ENCODE data around the gene UBE3C.

UBE3C gene

DNA sequence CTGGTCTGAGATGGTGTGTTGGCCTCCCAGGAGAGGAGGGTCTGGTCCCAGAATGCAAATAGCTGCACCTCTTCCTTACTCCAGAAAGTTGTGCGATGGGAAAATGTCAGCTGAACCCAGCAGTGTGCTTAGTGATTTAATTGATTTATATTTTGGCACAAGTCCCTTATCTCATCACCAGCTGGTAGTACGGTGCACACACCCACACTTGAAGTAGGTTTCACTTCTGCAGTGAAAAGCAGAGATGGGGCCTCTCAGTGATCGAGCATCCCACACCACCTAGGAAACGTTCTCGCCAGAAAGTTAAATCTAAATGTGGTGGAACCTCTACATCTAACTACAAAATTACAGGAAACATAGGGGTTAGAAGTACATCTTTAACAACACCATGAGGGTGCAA, 80.4 kb downstream of the UBE3C start:
- peaks cover 64% of the 10 kb centered on the region for H3K36me3 ChIP-seq (ENCODE audit: control insufficient read depth, low read depth, low read length)
- no peak overlapping the region for H3K27ac ChIP-seq (ENCODE audit: low read length)
- no peak overlapping the region for H3K4me3 ChIP-seq (ENCODE audit: low read length)
- H3K9ac ChIP-seq (ENCODE audit: low read length): no peak overlapping the region
- H3K9me3 ChIP-seq (ENCODE audit: control insufficient read depth, low read depth, low read length): no peaks in the 10 kb centered on the region
- H3K27me3 ChIP-seq (ENCODE audit: control insufficient read depth, insufficient read depth, low read length): no peaks in the 10 kb centered on the region
- H3K4me1 ChIP-seq (ENCODE audit: control insufficient read depth, low read depth, low read length): no peaks in the 10 kb centered on the region

DNA sequence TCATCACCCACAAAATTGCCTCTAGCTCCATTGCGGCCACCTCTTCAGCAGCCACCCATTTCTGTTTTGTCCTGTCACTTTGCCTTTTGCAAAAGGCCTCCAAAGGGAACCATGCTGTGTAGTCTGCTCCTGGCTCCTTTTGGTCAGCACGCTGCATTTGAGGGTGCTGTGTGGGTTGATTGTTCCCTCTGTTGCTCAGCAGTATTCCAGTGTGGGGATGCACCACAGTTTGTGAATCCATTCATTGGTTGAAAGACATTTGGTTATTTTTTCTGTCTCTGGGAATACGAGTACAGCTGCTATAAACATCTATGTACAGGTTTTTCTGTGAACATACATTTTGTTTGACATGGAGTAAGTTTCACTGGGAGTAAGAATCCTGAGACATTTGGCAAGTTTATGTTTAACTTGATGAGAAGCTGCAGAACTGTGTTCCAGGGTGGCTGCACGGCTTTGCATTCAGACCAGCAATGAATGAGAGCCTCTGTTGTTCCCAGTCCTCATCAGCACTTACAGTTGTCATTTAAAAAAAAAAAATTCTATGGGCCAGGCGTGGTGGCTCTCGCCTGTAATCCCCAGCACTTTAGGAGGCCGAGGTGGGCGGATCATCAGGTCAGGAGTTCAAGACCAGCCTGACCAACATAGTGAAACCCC, 82.3 kb downstream of the UBE3C start:
- Histone ChIP-seq H3K36me3 (ENCODE audit: control insufficient read depth, low read depth, low read length) (peaks cover 66% of the 10 kb centered on the region), H3K27ac (ENCODE audit: low read length) (no peak overlapping the region), H3K27me3 (ENCODE audit: control insufficient read depth, insufficient read depth, low read length) (no peaks in the 10 kb centered on the region), H3K9ac (ENCODE audit: low read length) (no peak overlapping the region), H3K4me1 (ENCODE audit: control insufficient read depth, low read depth, low read length) (no peaks in the 10 kb centered on the region), H3K4me3 (ENCODE audit: low read length) (no peak overlapping the region), H3K9me3 (ENCODE audit: control insufficient read depth, low read depth, low read length) (no peaks in the 10 kb centered on the region)

DNA sequence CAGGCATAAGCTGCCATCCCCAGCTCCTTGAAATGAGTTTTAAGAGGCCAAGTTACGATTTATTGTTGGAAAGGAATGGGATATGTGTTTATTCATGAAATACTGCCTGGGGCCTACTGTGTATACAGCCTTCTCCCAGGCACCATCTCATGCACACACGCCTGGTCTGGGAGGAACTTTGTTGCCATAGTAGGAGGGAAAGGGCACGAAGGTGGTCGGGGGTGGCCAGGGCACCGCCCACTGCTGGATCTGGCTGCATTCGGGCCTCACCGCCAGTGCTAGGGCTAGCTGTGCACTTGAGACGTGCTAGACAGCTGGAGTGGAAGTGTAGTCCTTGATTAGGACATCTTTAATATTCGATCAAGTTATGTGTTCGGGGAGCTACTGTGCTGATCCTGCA, 84.0 kb downstream of the UBE3C start:
- peaks cover 65% of the 10 kb centered on the region for H3K36me3 ChIP-seq (ENCODE audit: control insufficient read depth, low read depth, low read length)
- H3K4me1 ChIP-seq (ENCODE audit: control insufficient read depth, low read depth, low read length): no peaks in the 10 kb centered on the region

DNA sequence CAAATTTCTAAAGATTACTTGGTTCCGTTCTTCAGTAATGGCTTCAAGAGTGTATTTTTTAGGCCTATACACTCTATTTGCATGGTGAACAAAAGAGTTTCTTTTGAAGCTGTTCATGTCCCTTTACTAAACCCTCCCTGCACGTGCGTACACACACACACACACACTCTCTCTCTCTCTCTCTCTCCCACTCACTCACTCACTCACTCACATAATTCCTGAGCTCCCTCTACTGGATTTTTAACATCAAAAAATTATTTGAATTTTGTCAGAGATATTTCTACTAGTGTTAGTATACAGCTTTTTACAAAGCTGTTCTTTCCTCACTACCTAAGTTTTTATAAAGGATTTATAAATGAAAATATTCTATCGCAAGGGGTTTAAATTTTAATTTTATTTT, 85.9 kb downstream of the UBE3C start:
- no peaks in the 10 kb centered on the region for H3K27me3 ChIP-seq (ENCODE audit: control insufficient read depth, insufficient read depth, low read length)
- no peaks in the 10 kb centered on the region for H3K9me3 ChIP-seq (ENCODE audit: control insufficient read depth, low read depth, low read length)
- no peak overlapping the region for H3K27ac ChIP-seq (ENCODE audit: low read length)
- H3K9ac ChIP-seq (ENCODE audit: low read length): no peak overlapping the region
- peaks cover 53% of the 10 kb centered on the region for H3K36me3 ChIP-seq (ENCODE audit: control insufficient read depth, low read depth, low read length)
- no peak overlapping the region for H3K4me3 ChIP-seq (ENCODE audit: low read length)
- H3K4me1 ChIP-seq (ENCODE audit: control insufficient read depth, low read depth, low read length): no peaks in the 10 kb centered on the region

More for the DNA sequence above, 84.0 kb downstream of the UBE3C start:
- H3K9ac ChIP-seq (ENCODE audit: low read length): no peak overlapping the region
- H3K27me3 ChIP-seq (ENCODE audit: control insufficient read depth, insufficient read depth, low read length): no peaks in the 10 kb centered on the region
- no peaks in the 10 kb centered on the region for H3K9me3 ChIP-seq (ENCODE audit: control insufficient read depth, low read depth, low read length)
- no peak overlapping the region for H3K4me3 ChIP-seq (ENCODE audit: low read length)
- no peak overlapping the region for H3K27ac ChIP-seq (ENCODE audit: low read length)

DNA sequence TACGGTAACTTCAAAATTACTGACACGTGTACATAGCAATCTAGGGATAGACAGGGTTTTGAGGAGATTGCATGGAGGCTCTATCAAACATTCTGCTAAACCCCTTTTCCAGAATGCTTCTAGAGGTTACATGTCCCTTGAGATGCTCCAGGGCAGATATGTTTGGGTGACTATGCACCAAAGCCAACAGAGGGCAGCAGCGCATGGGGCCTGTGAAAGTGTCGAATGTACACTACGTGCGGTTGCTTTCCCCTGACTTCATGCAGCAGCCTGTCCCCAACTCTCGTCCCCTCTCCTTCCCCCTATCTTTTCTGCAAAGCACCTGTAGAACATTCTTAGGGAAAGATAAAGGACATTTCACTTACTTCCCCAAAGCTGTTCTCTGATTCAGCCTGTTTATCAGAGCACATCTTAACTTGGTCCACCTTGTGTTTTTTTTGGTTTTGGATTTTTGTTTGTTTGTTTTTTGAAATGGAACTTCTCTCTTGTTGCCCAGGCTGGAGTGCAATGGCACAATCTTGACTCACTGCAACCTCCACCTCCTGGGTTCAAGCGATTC, 90.2 kb downstream of the UBE3C start:
- peaks cover 46% of the 10 kb centered on the region for H3K36me3 ChIP-seq (ENCODE audit: control insufficient read depth, low read depth, low read length)
- no peaks in the 10 kb centered on the region for H3K4me1 ChIP-seq (ENCODE audit: control insufficient read depth, low read depth, low read length)
- no peaks in the 10 kb centered on the region for H3K27me3 ChIP-seq (ENCODE audit: control insufficient read depth, insufficient read depth, low read length)
- H3K27ac ChIP-seq (ENCODE audit: low read length): no peak overlapping the region
- H3K9ac ChIP-seq (ENCODE audit: low read length): no peak overlapping the region
- no peaks in the 10 kb centered on the region for H3K9me3 ChIP-seq (ENCODE audit: control insufficient read depth, low read depth, low read length)
- H3K4me3 ChIP-seq (ENCODE audit: low read length): no peak overlapping the region

DNA sequence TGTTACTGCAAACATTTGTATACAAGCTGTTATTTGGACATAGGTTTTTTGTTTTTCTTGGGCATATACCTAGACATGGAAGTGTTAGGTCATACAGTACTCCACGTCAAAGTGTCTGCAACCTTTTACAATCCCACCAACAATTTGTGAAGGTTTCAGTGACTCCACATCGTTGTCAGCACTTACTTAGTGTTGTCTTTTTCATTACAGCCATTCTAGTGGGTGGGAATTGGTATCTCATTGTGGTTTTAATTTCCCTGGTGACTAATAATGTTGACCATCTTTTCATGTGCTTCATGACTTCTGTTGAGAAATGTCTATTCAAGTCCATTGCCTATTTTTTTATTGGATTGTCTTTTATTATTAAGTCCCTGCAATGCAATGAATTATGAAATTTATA, 95.0 kb downstream of the UBE3C start:
- peaks cover 40% of the 10 kb centered on the region for H3K36me3 ChIP-seq (ENCODE audit: control insufficient read depth, low read depth, low read length)
- no peaks in the 10 kb centered on the region for H3K27me3 ChIP-seq (ENCODE audit: control insufficient read depth, insufficient read depth, low read length)
- H3K27ac ChIP-seq (ENCODE audit: low read length): no peak overlapping the region
- no peaks in the 10 kb centered on the region for H3K9me3 ChIP-seq (ENCODE audit: control insufficient read depth, low read depth, low read length)
- no peak overlapping the region for H3K9ac ChIP-seq (ENCODE audit: low read length)
- H3K4me1 ChIP-seq (ENCODE audit: control insufficient read depth, low read depth, low read length): no peaks in the 10 kb centered on the region
- H3K4me3 ChIP-seq (ENCODE audit: low read length): no peak overlapping the region

DNA sequence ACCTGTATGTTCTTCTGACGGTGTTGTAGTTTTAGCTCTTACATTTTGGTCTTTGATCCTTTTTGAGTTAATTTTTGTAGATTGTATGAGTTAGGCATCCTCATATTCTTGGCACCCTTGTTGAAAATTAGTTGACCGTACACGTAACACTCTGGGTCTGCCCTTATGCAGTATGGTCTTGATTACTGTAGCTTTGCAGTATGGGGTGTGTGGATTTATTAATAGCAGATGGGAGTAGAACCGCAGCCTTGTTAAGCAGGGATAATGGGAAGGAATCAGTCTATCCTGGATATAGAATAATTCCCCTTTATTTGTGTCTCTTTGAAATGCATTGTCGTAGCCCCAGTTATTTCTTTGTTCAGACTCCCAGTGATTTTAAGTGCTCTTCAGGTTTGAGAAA, 95.5 kb downstream of the UBE3C start:
- no peaks in the 10 kb centered on the region for H3K27me3 ChIP-seq (ENCODE audit: control insufficient read depth, insufficient read depth, low read length)
- H3K9ac ChIP-seq (ENCODE audit: low read length): no peak overlapping the region
- no peaks in the 10 kb centered on the region for H3K9me3 ChIP-seq (ENCODE audit: control insufficient read depth, low read depth, low read length)
- no peak overlapping the region for H3K4me3 ChIP-seq (ENCODE audit: low read length)
- H3K4me1 ChIP-seq (ENCODE audit: control insufficient read depth, low read depth, low read length): no peaks in the 10 kb centered on the region
- peaks cover 40% of the 10 kb centered on the region for H3K36me3 ChIP-seq (ENCODE audit: control insufficient read depth, low read depth, low read length)
- H3K27ac ChIP-seq (ENCODE audit: low read length): no peak overlapping the region

DNA sequence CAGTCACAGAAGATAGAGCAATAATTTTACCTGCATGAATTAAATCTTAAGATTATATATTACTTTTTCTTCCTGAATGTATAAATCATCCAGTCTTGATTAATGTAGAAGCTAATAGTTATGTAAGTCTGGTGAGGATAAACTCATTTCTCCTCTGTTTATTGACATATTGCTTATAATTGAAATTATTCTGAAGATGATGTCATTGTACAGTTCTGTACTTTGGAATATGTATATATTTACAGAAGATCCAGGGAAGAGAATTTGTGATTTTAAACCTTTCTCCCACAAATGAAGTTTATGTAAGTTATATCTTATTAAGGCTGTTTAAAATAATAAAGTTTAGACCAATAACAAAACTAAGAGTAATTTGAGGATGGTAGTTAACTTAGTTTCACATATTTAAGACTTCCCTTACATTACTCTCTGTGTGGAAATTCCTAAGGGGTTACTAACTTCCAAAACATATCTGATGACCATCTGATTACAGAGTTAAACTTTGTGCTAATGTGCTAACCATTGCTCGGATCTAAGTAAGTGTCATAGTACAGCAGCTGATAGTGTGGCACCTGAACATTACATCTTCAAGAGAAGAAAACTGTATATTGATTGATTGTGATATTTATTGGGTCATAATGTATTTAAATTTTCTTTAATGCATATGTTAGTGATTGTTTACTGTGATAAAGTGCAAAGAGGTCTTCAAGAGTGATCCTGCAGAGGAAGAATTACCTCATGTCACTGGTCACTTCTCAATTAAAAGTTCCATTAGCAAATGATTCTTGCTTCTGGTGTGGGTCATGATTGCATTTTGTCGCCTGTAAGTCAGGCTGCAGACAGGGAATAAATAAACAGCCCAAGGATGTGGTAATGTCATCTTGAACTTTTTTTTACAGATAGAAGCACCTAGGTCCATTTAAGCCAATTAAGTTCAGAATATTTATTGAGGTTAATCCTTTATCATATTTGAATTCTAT, 96.9 kb downstream of the UBE3C start:
- Histone ChIP-seq H3K27me3 (ENCODE audit: control insufficient read depth, insufficient read depth, low read length) (no peaks in the 10 kb centered on the region), H3K27ac (ENCODE audit: low read length) (no peak overlapping the region), H3K36me3 (ENCODE audit: control insufficient read depth, low read depth, low read length) (peaks cover 40% of the 10 kb centered on the region), H3K9ac (ENCODE audit: low read length) (no peak overlapping the region), H3K4me3 (ENCODE audit: low read length) (no peak overlapping the region), H3K9me3 (ENCODE audit: control insufficient read depth, low read depth, low read length) (no peaks in the 10 kb centered on the region), H3K4me1 (ENCODE audit: control insufficient read depth, low read depth, low read length) (no peaks in the 10 kb centered on the region)

DNA sequence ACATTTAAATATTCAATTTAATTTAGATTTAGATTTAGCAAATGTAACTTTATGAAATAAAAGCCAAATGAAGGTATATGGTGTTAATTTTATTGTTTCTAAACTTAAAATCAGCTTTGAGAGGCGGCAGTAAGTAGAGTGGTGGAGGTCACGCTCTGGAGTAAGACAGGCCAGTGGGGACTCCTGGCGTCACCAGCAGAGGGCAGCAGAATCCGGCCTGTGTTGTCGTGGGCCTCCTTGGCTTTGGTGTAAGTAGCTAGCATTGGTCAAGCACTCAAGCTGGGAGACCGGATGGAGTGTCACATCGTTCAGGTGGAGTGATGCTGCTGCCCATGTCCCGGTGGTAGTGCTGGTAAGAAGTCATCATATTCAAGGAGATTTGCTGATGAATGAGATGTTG, 99.4 kb downstream of the UBE3C start:
- Histone ChIP-seq H3K4me1 (ENCODE audit: control insufficient read depth, low read depth, low read length) (no peaks in the 10 kb centered on the region), H3K4me3 (ENCODE audit: low read length) (no peak overlapping the region), H3K9ac (ENCODE audit: low read length) (no peak overlapping the region), H3K9me3 (ENCODE audit: control insufficient read depth, low read depth, low read length) (no peaks in the 10 kb centered on the region), H3K36me3 (ENCODE audit: control insufficient read depth, low read depth, low read length) (peaks cover 17% of the 10 kb centered on the region), H3K27me3 (ENCODE audit: control insufficient read depth, insufficient read depth, low read length) (no peaks in the 10 kb centered on the region), H3K27ac (ENCODE audit: low read length) (no peak overlapping the region)

DNA sequence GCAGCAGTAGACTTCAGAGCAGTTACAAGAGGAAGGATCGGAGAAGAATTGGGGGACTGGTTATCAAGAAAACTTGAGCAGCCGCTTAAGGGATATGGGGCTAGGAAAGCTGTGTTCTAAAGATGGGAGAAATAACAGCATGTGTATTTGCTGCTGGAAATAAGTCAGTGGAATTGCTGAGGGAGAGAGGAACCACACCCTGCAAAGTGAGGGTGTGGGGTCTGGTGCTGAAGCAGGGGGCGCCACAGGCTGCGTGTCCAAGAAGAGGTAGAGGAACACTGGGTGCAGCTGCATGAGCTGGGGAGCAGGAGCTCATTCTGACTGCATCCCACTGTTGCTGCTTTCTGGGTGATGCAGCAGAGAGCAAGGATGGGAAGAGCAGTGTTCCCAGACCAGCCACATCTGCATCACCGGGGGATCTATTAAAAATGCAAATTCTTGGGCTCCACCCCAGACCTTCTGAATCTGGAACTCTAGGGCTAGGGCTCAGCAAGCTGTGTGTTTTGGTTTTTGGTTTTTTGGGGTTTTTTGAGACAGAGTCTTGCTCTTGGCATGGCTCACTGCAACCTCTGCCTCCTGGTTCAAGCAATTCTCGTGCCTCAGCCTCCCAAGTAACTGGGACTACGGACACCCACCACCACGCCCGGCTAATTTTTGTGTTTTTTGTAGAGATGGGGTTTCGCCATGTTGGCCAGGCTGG, 101.0 kb downstream of the UBE3C start:
- no peaks in the 10 kb centered on the region for H3K27me3 ChIP-seq (ENCODE audit: control insufficient read depth, insufficient read depth, low read length)
- no peak overlapping the region for H3K9ac ChIP-seq (ENCODE audit: low read length)
- no peaks in the 10 kb centered on the region for H3K9me3 ChIP-seq (ENCODE audit: control insufficient read depth, low read depth, low read length)
- no peak overlapping the region for H3K27ac ChIP-seq (ENCODE audit: low read length)
- peaks cover 16% of the 10 kb centered on the region for H3K36me3 ChIP-seq (ENCODE audit: control insufficient read depth, low read depth, low read length)
- H3K4me1 ChIP-seq (ENCODE audit: control insufficient read depth, low read depth, low read length): no peaks in the 10 kb centered on the region
- H3K4me3 ChIP-seq (ENCODE audit: low read length): no peak overlapping the region

DNA sequence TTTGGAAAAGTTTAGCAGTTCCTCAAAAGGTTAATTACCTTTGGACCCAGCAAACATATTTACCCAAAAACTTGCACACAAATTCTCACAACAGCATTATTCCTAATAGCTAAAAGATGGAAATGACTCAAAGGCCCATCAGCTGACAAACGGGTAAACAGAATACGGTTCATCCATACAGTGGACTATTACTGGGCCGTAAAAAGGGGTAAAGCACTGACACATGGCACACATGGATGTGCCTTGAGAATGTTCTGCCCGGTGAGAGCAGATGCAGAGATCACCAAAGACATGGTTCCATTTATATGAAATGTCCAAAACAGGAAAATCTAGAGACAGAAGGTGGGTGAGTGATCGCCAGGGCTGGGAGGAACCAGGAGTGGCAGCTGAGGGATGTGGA, 102.9 kb downstream of the UBE3C start:
- Histone ChIP-seq H3K4me3 (ENCODE audit: low read length) (no peak overlapping the region), H3K4me1 (ENCODE audit: control insufficient read depth, low read depth, low read length) (no peaks in the 10 kb centered on the region), H3K9ac (ENCODE audit: low read length) (no peak overlapping the region), H3K9me3 (ENCODE audit: control insufficient read depth, low read depth, low read length) (no peaks in the 10 kb centered on the region), H3K27me3 (ENCODE audit: control insufficient read depth, insufficient read depth, low read length) (no peaks in the 10 kb centered on the region), H3K36me3 (ENCODE audit: control insufficient read depth, low read depth, low read length) (peaks cover 8% of the 10 kb centered on the region), H3K27ac (ENCODE audit: low read length) (no peak overlapping the region)

All from iPS-18a (cell line).